ENCODE data around the gene UNC5B.

DNA sequence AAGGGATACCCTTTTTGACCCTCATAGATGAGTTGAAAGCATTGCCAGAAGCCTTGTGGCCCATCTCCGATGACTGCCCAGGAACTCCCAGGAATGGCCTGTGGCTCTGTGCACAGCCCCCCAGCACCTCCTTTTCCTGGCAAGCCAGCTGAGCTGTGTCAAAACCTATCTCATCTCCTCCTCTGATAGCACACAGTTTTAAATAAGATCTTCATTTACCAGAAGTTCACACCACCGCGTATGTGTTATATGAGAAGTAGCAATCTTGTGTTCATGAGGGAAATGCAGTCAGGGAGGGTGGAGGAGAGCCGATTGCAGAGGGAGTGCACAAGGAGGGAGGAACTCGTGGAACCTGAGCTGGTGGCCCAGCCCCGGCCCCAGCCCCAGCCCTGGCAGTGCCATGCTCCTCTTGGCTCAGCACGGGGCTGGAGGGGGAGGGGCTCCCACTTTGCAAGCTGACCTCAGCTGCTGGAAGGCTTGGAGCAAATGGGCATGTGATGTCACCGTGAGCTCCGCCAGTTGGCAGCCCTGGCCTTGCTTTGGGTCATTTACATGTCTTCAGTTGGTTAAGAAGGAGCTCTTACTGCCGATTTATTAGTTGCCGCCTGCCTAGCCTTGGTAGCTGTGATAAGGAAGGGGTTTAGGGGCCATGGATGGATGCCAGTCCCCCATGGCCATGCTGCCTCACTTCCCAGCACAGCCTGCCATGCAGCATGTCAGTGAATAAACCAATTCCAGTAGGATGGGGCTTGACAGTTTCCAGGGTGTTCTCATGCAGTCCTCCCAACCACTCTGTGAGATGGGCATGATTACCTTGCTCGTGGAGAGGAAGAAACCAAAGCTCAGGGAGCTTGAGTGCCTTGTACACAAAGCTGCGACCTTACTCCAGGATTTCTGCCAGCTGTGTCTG lies 20.0 kb downstream of the UNC5B start:
- TF ChIP-seq POLR2A (IDR thresholded peaks at IDR 0.05) (no peak), POLR2AphosphoS5 (IDR thresholded peaks at IDR 0.05) (no peak)
- TF ChIP-seq, protein P1, sequence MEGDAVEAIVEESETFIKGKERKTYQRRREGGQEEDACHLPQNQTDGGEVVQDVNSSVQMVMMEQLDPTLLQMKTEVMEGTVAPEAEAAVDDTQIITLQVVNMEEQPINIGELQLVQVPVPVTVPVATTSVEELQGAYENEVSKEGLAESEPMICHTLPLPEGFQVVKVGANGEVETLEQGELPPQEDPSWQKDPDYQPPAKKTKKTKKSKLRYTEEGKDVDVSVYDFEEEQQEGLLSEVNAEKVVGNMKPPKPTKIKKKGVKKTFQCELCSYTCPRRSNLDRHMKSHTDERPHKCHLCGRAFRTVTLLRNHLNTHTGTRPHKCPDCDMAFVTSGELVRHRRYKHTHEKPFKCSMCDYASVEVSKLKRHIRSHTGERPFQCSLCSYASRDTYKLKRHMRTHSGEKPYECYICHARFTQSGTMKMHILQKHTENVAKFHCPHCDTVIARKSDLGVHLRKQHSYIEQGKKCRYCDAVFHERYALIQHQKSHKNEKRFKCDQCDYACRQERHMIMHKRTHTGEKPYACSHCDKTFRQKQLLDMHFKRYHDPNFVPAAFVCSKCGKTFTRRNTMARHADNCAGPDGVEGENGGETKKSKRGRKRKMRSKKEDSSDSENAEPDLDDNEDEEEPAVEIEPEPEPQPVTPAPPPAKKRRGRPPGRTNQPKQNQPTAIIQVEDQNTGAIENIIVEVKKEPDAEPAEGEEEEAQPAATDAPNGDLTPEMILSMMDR (IDR thresholded peaks at IDR 0.05 in 8 of 11, conservative IDR thresholded peaks at IDR 0.05 in 3 of 11) = no peak
